Measurements from ENCODE around the gene VTI1A. TPM values are rescaled to one million over a fixed set of nuclear protein-coding genes. Genes with fewer than 3 reads are reported as not detected.

Gene VTI1A
- total and polyA plus RNA-seq, 2 of the 8 experiments (the other 6 are each of a cell fraction or from before 2014, with no cell fraction given): 6.0 to 20.0 TPM

- TF ChIP-seq CTBP2 (IDR thresholded peaks at IDR 0.05; ENCODE audit: borderline replicate concordance, insufficient read depth, insufficient read length, low read length) (no peak), MAX (IDR thresholded peaks at IDR 0.05) (no peak)
These were observed 56.6 kb downstream of the VTI1A start (continued) for GRCh38 chr10:112503643-112504042.
